HG03097 (cell line): Measurements from ENCODE around the gene PIEZO2.
"Not testable (repeated sequence)": the region's sequence is repeated elsewhere in the genome, so short reads cannot be mapped to it uniquely, and the experiment has no call there.

Source experiments
- ATAC-seq: cut with Tn5 transposase; IDR thresholded peaks from one replicate; pipeline ENCODE4 v1.9.1; 2021; ENCODE audit not compliant: unreplicated experiment, low FRiP score

PIEZO2 gene

GRCh38 chr18:10661317-10661716 lies 488.1 kb downstream of the PIEZO2 start:
- ATAC-seq: no peak

GRCh38 chr18:10660179-10660884 lies 489.0 kb downstream of the PIEZO2 start:
- ATAC-seq: no peak

- ATAC-seq: no peak
Observed at GRCh38 chr18:10659594-10659993, 489.8 kb downstream of the PIEZO2 start.

GRCh38 chr18:10659000-10659399 lies 490.4 kb downstream of the PIEZO2 start:
- no peak for ATAC-seq

- ATAC-seq: not testable (repeated sequence)
Observed at GRCh38 chr18:10644003-10644402, 505.4 kb downstream of the PIEZO2 start.

GRCh38 chr18:10642915-10643524 lies 506.3 kb downstream of the PIEZO2 start:
- not testable (repeated sequence) for ATAC-seq

GRCh38 chr18:10638539-10638885 lies 510.9 kb downstream of the PIEZO2 start:
- ATAC-seq: not testable (repeated sequence)

GRCh38 chr18:10637858-10638538 lies 511.4 kb downstream of the PIEZO2 start:
- ATAC-seq: not testable (repeated sequence)

GRCh38 chr18:10629076-10629475 lies 520.3 kb downstream of the PIEZO2 start:
- ATAC-seq: peak; percentile 96

GRCh38 chr18:10626606-10627213 lies 522.7 kb downstream of the PIEZO2 start:
- not testable (repeated sequence) for ATAC-seq

- not testable (repeated sequence) for ATAC-seq
Observed at GRCh38 chr18:10623606-10624005, 525.8 kb downstream of the PIEZO2 start.

- ATAC-seq: not testable (repeated sequence)
Observed at GRCh38 chr18:10622982-10623381, 526.4 kb downstream of the PIEZO2 start.

GRCh38 chr18:10620670-10621329 lies 528.6 kb downstream of the PIEZO2 start:
- ATAC-seq: not testable (repeated sequence)
